T-cell (primary cell): ENCODE measurements around the gene LY6G6F. TPM values are rescaled to one million over a fixed set of nuclear protein-coding genes. Genes with fewer than 3 reads are reported as not detected.
A peak's percentile ranks its signal among the peaks of the same experiment; 100 is the strongest.

Source experiments
- ATAC-seq, 4 experiments: fragments of 200-7000 bp in 3 of 4; fragments of 150-1000 bp in 1 of 4; cut with Tn5 transposase; replicated peaks in 1 of 4; 1 replicate in 3 of 4; 2 replicates in 1 of 4; pipeline ENCODE4 v1.10.0; 2021; ENCODE audit warnings: moderate library complexity in 3 of 4, mild to moderate bottlenecking in 2 of 4, moderate number of reproducible peaks in 1 of 4
- CTCF ChIA-PET, 2 donors: fragments of 300-600 bp; sonication (Branson Sonifier 250); formaldehyde crosslinking; loops; one replicate each; lab custom pipeline; 2022; ENCODE audit warnings: antibody characterized with exemption in 2 of 2; lab: Charles Lee
- POLR2A ChIA-PET, 2 donors: fragments of 300-600 bp; sonication (Branson Sonifier 250); formaldehyde crosslinking; loops; one replicate each; lab custom pipeline; 2022; ENCODE audit warnings: antibody characterized with exemption in 2 of 2; lab: Charles Lee
- DNase-seq, 35 experiments: peaks; one replicate each; pipeline versions ENCODE4 v3.0.0 to v3.0.0-alpha.2; 2013 to 2023
- H3K27ac ChIP-seq: one replicate; pipeline ENCODE4 v1.5.1; 2013; ENCODE audit warnings: low read length
- H3K27me3 ChIP-seq, 2 experiments: replicated peaks in 1 of 2; 1 replicate in 1 of 2; 2 replicates in 1 of 2; pipeline versions ENCODE4 v1.6.1 to v1.7.0; 2013; ENCODE audit warnings: low read length in 1 of 2, mixed read lengths in 1 of 2; ENCODE audit not compliant: control insufficient read depth in 2 of 2, insufficient read depth in 2 of 2; ENCODE audit errors: extremely low read depth in 1 of 2
- H3K36me3 ChIP-seq, 2 donors: 1 replicate in 1 of 2; 2 replicates in 1 of 2; pipeline versions ENCODE4 v1.6.1 to v1.7.0; 2013; ENCODE audit warnings: low read length in 1 of 2; ENCODE audit not compliant: control insufficient read depth in 2 of 2, insufficient read depth in 1 of 2; ENCODE audit errors: extremely low read depth in 1 of 2
- H3K4me1 ChIP-seq, 2 experiments: 1 replicate in 1 of 2; 2 replicates in 1 of 2; pipeline versions ENCODE4 v1.6.1 to v1.7.0; 2013; ENCODE audit warnings: low read length in 2 of 2, mixed read lengths in 1 of 2; ENCODE audit not compliant: insufficient read depth in 2 of 2, control insufficient read depth in 1 of 2; ENCODE audit errors: extremely low read depth in 1 of 2
- H3K4me3 ChIP-seq, 2 donors: 1 replicate in 1 of 2; 2 replicates in 1 of 2; pipeline versions ENCODE4 v1.5.1 to v1.7.0; 2013; ENCODE audit warnings: mild to moderate bottlenecking in 2 of 2, low read length in 1 of 2, moderate library complexity in 1 of 2; ENCODE audit not compliant: control insufficient read depth in 1 of 2; ENCODE audit errors: extremely low read depth in 1 of 2
- H3K9me3 ChIP-seq: 2 replicates; pipeline ENCODE4 v1.7.0; 2013
- H3K27ac Mint-ChIP-seq, 2 donors: one replicate each; pipeline ENCODE4 v1.8.0; 2020 to 2021; ENCODE audit warnings: mild to moderate bottlenecking in 2 of 2, mixed read lengths in 2 of 2
- H3K27me3 Mint-ChIP-seq, 2 donors: one replicate each; pipeline ENCODE4 v1.8.0; 2021 to 2022; ENCODE audit warnings: mixed read lengths in 2 of 2
- H3K36me3 Mint-ChIP-seq: one replicate; pipeline ENCODE4 v1.8.0; 2021; ENCODE audit warnings: mixed read lengths
- H3K4me1 Mint-ChIP-seq, 3 donors: one replicate each; pipeline ENCODE4 v1.8.0; 2020 to 2022; ENCODE audit warnings: mixed read lengths in 3 of 3, mild to moderate bottlenecking in 1 of 3
- H3K4me3 Mint-ChIP-seq, 3 donors: one replicate each; pipeline ENCODE4 v1.8.0; 2020 to 2022; ENCODE audit warnings: mild to moderate bottlenecking in 3 of 3, mixed read lengths in 3 of 3, moderate library complexity in 3 of 3
- H3K9me3 Mint-ChIP-seq, 3 donors: one replicate each; pipeline ENCODE4 v1.8.0; 2020 to 2022; ENCODE audit warnings: mixed read lengths in 3 of 3
- WGBS: methylation state at CpG from one replicate; pipeline ENCODE4 v1.1.5; 2013; ENCODE audit warnings: missing lambda C conversion rate; ENCODE audit not compliant: insufficient coverage; 5-methylcytosine and 5-hydroxymethylcytosine counted together
- total RNA-seq, 35 experiments: library from RNA in 6 of 35; stranded (reverse) in 6 of 35; fragments of 120-200 nt in 1 of 35; gene quantifications; one replicate each; pipeline versions ENCODE4 v1.2.1 to v1.2.4 and lab custom pipeline; 2013 to 2026

Gene LY6G6F
- total RNA-seq, 5 donors from 2014 or later (not counting 1 experiment from before 2014, with no cell fraction given) = not detected

GRCh38 chr6:31713465-31713864 is 6.8 kb downstream of the LY6G6F start:
- POLR2A ChIA-PET = no interaction called here
- H3K4me1 Mint-ChIP-seq = peaks cover 17 to 25% (median 24%) of the 10 kb centered on the region in 3 donors

GRCh38 chr6:31713991-31714684 is 7.5 kb downstream of the LY6G6F start:
- Histone ChIP-seq H3K4me1 (peaks cover 12 to 18% of the 10 kb centered on the region in 2 experiments), H3K9me3 (no peaks in the 10 kb centered on the region), H3K27me3 (peaks cover 0 to 19% of the 10 kb centered on the region in 2 experiments), H3K27ac (no peak overlapping the region), H3K36me3 (no peaks in the 10 kb centered on the region), H3K4me3 (no peak overlapping the region)
- 57% methylated on average over 3 of the region's 5 CpGs for WGBS
- H3K27ac Mint-ChIP-seq = no peak overlapping the region
- H3K36me3 Mint-ChIP-seq = no peaks in the 10 kb centered on the region
- H3K9me3 Mint-ChIP-seq = no peaks in the 10 kb centered on the region
- no peak overlapping the region for H3K4me3 Mint-ChIP-seq
- DNase-seq = no peak
- POLR2A ChIA-PET = interaction anchor here in 1 of 2 donors (0.6 kb wide), 1 partner anchor 14 kb away, joined by 3 read pairs; no protein-coding TSS in a partner anchor
- CTCF ChIA-PET = interaction anchor here in 1 of 2 donors (0.6 kb wide), 1 partner anchor 977 kb away, joined by 3 read pairs; no protein-coding TSS in a partner anchor
- H3K4me1 Mint-ChIP-seq = peaks cover 17 to 25% (median 24%) of the 10 kb centered on the region in 3 donors
- no peaks in the 10 kb centered on the region for H3K27me3 Mint-ChIP-seq
- peak in 1 of 4 experiments; percentile 18 for ATAC-seq

More at GRCh38 chr6:31713465-31713864, 6.8 kb downstream of the LY6G6F start:
- DNase-seq (no peak), ATAC-seq (no peak)
- no CpG with 5 or more reads among the region's 4 CpGs for WGBS
- peaks cover 0 to 20% of the 10 kb centered on the region in 2 experiments for H3K27me3 ChIP-seq
- no peaks in the 10 kb centered on the region for H3K9me3 ChIP-seq
- H3K36me3 Mint-ChIP-seq = no peaks in the 10 kb centered on the region
- H3K4me3 Mint-ChIP-seq = no peak overlapping the region
- H3K27ac Mint-ChIP-seq = no peak overlapping the region
- no peaks in the 10 kb centered on the region for H3K27me3 Mint-ChIP-seq
- no peaks in the 10 kb centered on the region for H3K9me3 Mint-ChIP-seq
- peaks cover 12 to 18% of the 10 kb centered on the region in 2 experiments for H3K4me1 ChIP-seq
- CTCF ChIA-PET = no interaction called here
- no peak overlapping the region for H3K4me3 ChIP-seq
- no peaks in the 10 kb centered on the region for H3K36me3 ChIP-seq
- no peak overlapping the region for H3K27ac ChIP-seq

- CTCF ChIA-PET = interaction anchor here (0.5 to 0.6 kb wide), 3 partner anchors 99 to 333 kb away, joined by 3 to 7 read pairs (median 4); no protein-coding TSS in a partner anchor
- Histone ChIP-seq H3K4me3 (no peak within 1 kb of the TSS), H3K9me3 (no peaks in the 10 kb centered on the region), H3K4me1 (peaks cover 12 to 18% of the 10 kb centered on the region in 2 experiments), H3K27ac (no peak within 1 kb of the TSS), H3K36me3 (no peaks in the 10 kb centered on the region), H3K27me3 (peaks cover 0 to 11% of the 10 kb centered on the region in 2 experiments)
- H3K4me3 Mint-ChIP-seq = no peak within 1 kb of the TSS
- ATAC-seq (no peak), DNase-seq (no peak)
- no peaks in the 10 kb centered on the region for H3K9me3 Mint-ChIP-seq
- WGBS = 91% methylated on average over 10 of the region's 16 CpGs
- H3K36me3 Mint-ChIP-seq = no peaks in the 10 kb centered on the region
- peaks cover 17 to 25% (median 24%) of the 10 kb centered on the region in 3 donors for H3K4me1 Mint-ChIP-seq
- no peaks in the 10 kb centered on the region for H3K27me3 Mint-ChIP-seq
- POLR2A ChIA-PET = interaction anchor here in 1 of 2 donors (0.6 kb wide), 2 partner anchors 15 to 90 kb away, joined by 5 to 6 read pairs; no protein-coding TSS in a partner anchor
- H3K27ac Mint-ChIP-seq = no peak within 1 kb of the TSS
These were observed 8.6 kb downstream of the LY6G6F start, which contains the start of gene LY6G6D for GRCh38 chr6:31715022-31715958. TSS of gene LY6G6D (plus strand) at chr6:31715348. CDS start at chr6:31715356, 8 bp downstream.

- ChIA-PET CTCF (no interaction called here), POLR2A (no interaction called here)
- H3K4me3 ChIP-seq = no peak overlapping the region
- no peak for ATAC-seq
- no peaks in the 10 kb centered on the region for H3K36me3 ChIP-seq
- Mint-ChIP-seq H3K27ac (no peak overlapping the region), H3K4me1 (peaks cover 2 to 7% (median 7%) of the 10 kb centered on the region in 3 donors), H3K9me3 (no peaks in the 10 kb centered on the region), H3K36me3 (no peaks in the 10 kb centered on the region), H3K27me3 (no peaks in the 10 kb centered on the region), H3K4me3 (no peak overlapping the region)
- H3K9me3 ChIP-seq = no peaks in the 10 kb centered on the region
- no peak for DNase-seq
- H3K27me3 ChIP-seq = peaks cover 0 to 6% of the 10 kb centered on the region in 2 experiments
- H3K4me1 ChIP-seq = peaks cover 7 to 12% of the 10 kb centered on the region in 2 experiments
- no peak overlapping the region for H3K27ac ChIP-seq
- 92% methylated on average over 7 of the region's 10 CpGs for WGBS
These were observed 11.0 kb downstream of the LY6G6F start for GRCh38 chr6:31717499-31718222.

GRCh38 chr6:31718265-31718664 is 11.6 kb downstream of the LY6G6F start:
- Mint-ChIP-seq H3K4me1 (peaks cover 3 to 12% (median 8%) of the 10 kb centered on the region in 3 donors), H3K4me3 (no peak overlapping the region), H3K36me3 (no peaks in the 10 kb centered on the region), H3K27ac (no peak overlapping the region), H3K27me3 (no peaks in the 10 kb centered on the region), H3K9me3 (no peaks in the 10 kb centered on the region)
- H3K9me3 ChIP-seq = no peaks in the 10 kb centered on the region
- H3K4me3 ChIP-seq = no peak overlapping the region
- H3K27ac ChIP-seq = no peak overlapping the region
- ChIA-PET CTCF (no interaction called here), POLR2A (no interaction called here)
- DNase-seq (no peak), ATAC-seq (no peak)
- H3K36me3 ChIP-seq = no peaks in the 10 kb centered on the region
- peaks cover 0 to 4% of the 10 kb centered on the region in 2 experiments for H3K27me3 ChIP-seq
- WGBS = no CpG with 5 or more reads among the region's 1 CpG
- peaks cover 9 to 10% of the 10 kb centered on the region in 2 experiments for H3K4me1 ChIP-seq
